T-helper 2 cell treated with Interferon-gamma antibody and Interleukin-4, amounts not matched to agents 100 ng/mL and 5 ng/mL, for 36 hours (primary cell): ENCODE results near the gene ITK. TPM values are rescaled to one million over a fixed set of nuclear protein-coding genes. Genes with fewer than 3 reads are reported as not detected.

Experiments
- intact Hi-C: fragments of 100-400 bp; cut with micrococcal nuclease; formaldehyde crosslinking; loops from one replicate; pipeline ENCODE4 v1.15.1; 2023
- total RNA-seq: library from RNA; stranded (reverse); gene quantifications from 2 replicates; pipeline ENCODE4 v1.2.3, GENCODE V29; 2022

ITK gene
- total RNA-seq, 1 donor from 2014 or later, result 197 TPM

- intact Hi-C loops, result loop anchor here (1.0 to 5.0 kb wide), 8 partner anchors 11 to 585 kb away; partner anchors contain the start of genes CLINT1, MED7 and THG1L
Observed at GRCh38 chr5:157271740-157272271, 91.2 kb downstream of the ITK start.

- intact Hi-C loops, result loop anchor here (2.0 to 5.0 kb wide), 5 partner anchors 34 to 584 kb away; partner anchors contain the start of genes CLINT1 and THG1L
Observed at GRCh38 chr5:157273131-157273556, 92.5 kb downstream of the ITK start.

GRCh38 chr5:157275403-157275802, 94.8 kb downstream of the ITK start:
- intact Hi-C loops, result no loop called here

GRCh38 chr5:157278319-157279037, 97.8 kb downstream of the ITK start:
- intact Hi-C loops, result no loop called here

GRCh38 chr5:157279605-157280239, 99.1 kb downstream of the ITK start:
- intact Hi-C loops, result no loop called here

- intact Hi-C loops, result no loop called here
Observed at GRCh38 chr5:157280927-157281326, 100.3 kb downstream of the ITK start.

- intact Hi-C loops, result no loop called here
Observed at GRCh38 chr5:157282150-157282549, 101.5 kb downstream of the ITK start.

- intact Hi-C loops, result loop anchor here (1.0 kb wide), 1 partner anchor 11 kb away; no protein-coding TSS in a partner anchor
Observed at GRCh38 chr5:157283434-157283833, 102.8 kb downstream of the ITK start.

- intact Hi-C loops, result no loop called here
Observed at GRCh38 chr5:157284458-157285212, 104.0 kb downstream of the ITK start.

GRCh38 chr5:157285310-157286035, 104.8 kb downstream of the ITK start:
- intact Hi-C loops, result no loop called here

GRCh38 chr5:157286761-157287211, 106.1 kb downstream of the ITK start:
- intact Hi-C loops, result no loop called here

GRCh38 chr5:157288405-157289163, 107.9 kb downstream of the ITK start:
- intact Hi-C loops, result no loop called here

GRCh38 chr5:157289164-157289819, 108.7 kb downstream of the ITK start:
- intact Hi-C loops, result no loop called here

GRCh38 chr5:157290156-157290980, 109.7 kb downstream of the ITK start:
- intact Hi-C loops, result no loop called here

- intact Hi-C loops, result no loop called here
Observed at GRCh38 chr5:157290981-157291711, 110.5 kb downstream of the ITK start.

GRCh38 chr5:157292599-157292998, 112.0 kb downstream of the ITK start:
- intact Hi-C loops, result no loop called here

GRCh38 chr5:157294407-157295091, 113.9 kb downstream of the ITK start:
- intact Hi-C loops, result no loop called here
